ENCODE data around the gene HTR2B. TPM values are rescaled to one million over a fixed set of nuclear protein-coding genes. Genes with fewer than 3 reads are reported as not detected.
A peak's percentile ranks its signal among the peaks of the same experiment; 100 is the strongest.
"Not testable (repeated sequence)": the region's sequence is repeated elsewhere in the genome, so short reads cannot be mapped to it uniquely, and the experiment has no call there.

The HTR2B gene
- total RNA-seq, 1 donor, result 2.9 TPM

DNA sequence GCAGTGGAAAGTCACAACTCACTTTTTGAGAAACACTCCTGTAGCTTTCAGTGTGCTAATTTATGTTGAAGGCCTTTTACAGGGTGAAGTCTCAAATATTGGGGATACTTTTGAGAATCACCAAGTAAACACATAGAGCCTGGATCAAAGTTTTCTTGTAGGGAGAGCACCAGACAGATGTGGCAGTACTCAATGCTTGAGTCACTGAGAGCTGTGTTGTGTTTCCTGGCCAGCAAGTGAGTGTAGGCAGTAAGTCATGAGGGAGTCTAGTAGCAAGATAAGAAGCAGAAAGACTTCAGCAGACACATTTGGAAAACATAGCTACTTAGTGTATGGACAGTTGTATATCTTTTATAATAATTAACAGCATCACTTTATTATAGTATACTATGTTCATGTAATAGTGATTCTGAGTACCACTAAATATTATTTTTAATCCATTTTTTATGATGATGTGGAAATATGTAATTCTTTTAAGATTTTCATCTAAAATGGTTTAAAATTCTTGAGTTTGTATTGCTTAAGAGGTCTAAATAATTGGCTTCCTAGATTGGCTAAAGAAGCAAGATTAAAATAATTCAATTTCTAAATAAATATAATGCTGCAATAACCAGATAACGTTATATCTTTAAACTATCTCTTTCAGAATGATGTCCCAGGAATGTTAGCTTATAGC lies 55.3 kb downstream of the HTR2B start:
- Histone ChIP-seq H3K4me2 (ENCODE audit: insufficient read depth, low read length) (no peak overlapping the region), H3K36me3 (ENCODE audit: insufficient read depth, low read length) (peaks cover 70% of the 10 kb centered on the region), H3K4me3 (ENCODE audit: insufficient read depth, low read length) (no peak overlapping the region), H3K4me1 (ENCODE audit: insufficient read depth, low read length) (peaks cover 15% of the 10 kb centered on the region), H3K9me3 (ENCODE audit: low read depth, low read length) (no peaks in the 10 kb centered on the region), H3K27ac (ENCODE audit: low read depth, low read length) (peak overlapping the region; percentile 56), H3K79me2 (ENCODE audit: insufficient read depth, low read length) (peaks cover 24% of the 10 kb centered on the region), H3K27me3 (ENCODE audit: insufficient read depth, low read length) (no peaks in the 10 kb centered on the region), H2AFZ (ENCODE audit: low read length) (no peak overlapping the region), H4K20me1 (ENCODE audit: insufficient read depth, low read length) (peaks cover 3% of the 10 kb centered on the region)
- no peak for DNase-seq (ENCODE audit: insufficient read length, low spot score, missing footprints)
- TF ChIP-seq, protein P1, sequence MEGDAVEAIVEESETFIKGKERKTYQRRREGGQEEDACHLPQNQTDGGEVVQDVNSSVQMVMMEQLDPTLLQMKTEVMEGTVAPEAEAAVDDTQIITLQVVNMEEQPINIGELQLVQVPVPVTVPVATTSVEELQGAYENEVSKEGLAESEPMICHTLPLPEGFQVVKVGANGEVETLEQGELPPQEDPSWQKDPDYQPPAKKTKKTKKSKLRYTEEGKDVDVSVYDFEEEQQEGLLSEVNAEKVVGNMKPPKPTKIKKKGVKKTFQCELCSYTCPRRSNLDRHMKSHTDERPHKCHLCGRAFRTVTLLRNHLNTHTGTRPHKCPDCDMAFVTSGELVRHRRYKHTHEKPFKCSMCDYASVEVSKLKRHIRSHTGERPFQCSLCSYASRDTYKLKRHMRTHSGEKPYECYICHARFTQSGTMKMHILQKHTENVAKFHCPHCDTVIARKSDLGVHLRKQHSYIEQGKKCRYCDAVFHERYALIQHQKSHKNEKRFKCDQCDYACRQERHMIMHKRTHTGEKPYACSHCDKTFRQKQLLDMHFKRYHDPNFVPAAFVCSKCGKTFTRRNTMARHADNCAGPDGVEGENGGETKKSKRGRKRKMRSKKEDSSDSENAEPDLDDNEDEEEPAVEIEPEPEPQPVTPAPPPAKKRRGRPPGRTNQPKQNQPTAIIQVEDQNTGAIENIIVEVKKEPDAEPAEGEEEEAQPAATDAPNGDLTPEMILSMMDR (IDR thresholded peaks at IDR 0.05; ENCODE audit: extremely low read depth, low read depth, low read length), result no peak

DNA sequence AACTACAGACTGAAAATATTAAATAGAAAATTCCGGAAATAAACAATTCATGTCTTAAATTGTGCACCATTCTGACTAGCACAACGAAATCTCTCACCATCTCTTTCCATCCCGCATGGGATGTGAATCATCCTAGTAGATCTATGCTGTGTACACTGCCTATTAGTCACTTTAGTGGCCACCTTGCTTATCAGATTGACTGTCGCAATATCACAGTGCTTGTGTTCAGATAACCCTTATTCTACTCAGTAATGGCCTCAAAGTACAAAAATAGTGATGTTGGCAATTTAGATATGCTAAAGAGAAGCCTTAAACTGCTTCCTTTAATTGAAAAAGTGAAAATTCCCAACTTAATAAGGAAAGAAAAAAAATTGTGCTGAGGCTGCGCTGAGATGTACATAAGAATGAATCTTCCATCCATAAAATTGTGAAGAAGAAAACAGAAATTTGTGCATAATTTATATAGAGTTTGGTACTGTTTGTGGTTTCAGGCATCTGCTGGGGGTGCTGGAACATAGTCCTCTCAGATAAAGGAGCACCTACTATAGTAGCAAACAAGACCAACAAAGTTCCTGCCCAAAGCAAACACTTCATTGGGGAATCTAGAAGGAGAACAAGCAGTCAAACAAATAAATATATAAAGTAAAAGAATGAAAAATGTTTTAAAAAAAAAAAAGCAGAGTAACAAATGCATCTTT lies 56.2 kb downstream of the HTR2B start:
- H2AFZ ChIP-seq (ENCODE audit: low read length), result no peak overlapping the region
- no peaks in the 10 kb centered on the region for H3K9me3 ChIP-seq (ENCODE audit: low read depth, low read length)
- H3K27ac ChIP-seq (ENCODE audit: low read depth, low read length), result peak overlapping the region; percentile 56
- H3K36me3 ChIP-seq (ENCODE audit: insufficient read depth, low read length), result peaks cover 78% of the 10 kb centered on the region
- H3K4me1 ChIP-seq (ENCODE audit: insufficient read depth, low read length), result peaks cover 15% of the 10 kb centered on the region
- H4K20me1 ChIP-seq (ENCODE audit: insufficient read depth, low read length), result peaks cover 3% of the 10 kb centered on the region
- no peaks in the 10 kb centered on the region for H3K27me3 ChIP-seq (ENCODE audit: insufficient read depth, low read length)
- H3K4me3 ChIP-seq (ENCODE audit: insufficient read depth, low read length), result no peak overlapping the region
- peaks cover 32% of the 10 kb centered on the region for H3K79me2 ChIP-seq (ENCODE audit: insufficient read depth, low read length)
- H3K4me2 ChIP-seq (ENCODE audit: insufficient read depth, low read length), result no peak overlapping the region
- TF ChIP-seq, protein P1 (IDR thresholded peaks at IDR 0.05; ENCODE audit: extremely low read depth, low read depth, low read length), result no peak
- DNase-seq (ENCODE audit: insufficient read length, low spot score, missing footprints), result peak; percentile 82

DNA sequence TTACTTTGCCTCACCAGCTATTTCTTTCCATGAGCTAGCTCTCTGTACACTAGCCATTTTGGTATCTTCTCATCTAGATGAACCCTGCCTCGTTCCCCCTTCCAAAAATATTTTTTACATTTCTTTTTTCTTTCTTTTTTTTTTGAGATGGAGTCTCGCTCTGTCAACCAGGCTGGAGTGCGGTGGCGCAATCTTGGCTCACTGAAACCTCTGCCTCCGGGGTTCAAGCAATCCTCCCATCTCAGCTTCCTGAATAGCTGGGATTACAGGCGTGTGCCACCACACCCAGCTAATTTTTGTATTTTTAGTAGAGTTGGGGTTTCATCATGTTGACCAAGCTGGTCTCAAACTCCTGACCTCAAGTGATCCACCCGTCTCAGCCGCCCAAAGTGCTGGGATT lies 57.3 kb downstream of the HTR2B start:
- H3K4me2 ChIP-seq (ENCODE audit: insufficient read depth, low read length); H3K4me3 ChIP-seq (ENCODE audit: insufficient read depth, low read length); H3K27me3 ChIP-seq (ENCODE audit: insufficient read depth, low read length); H2AFZ ChIP-seq (ENCODE audit: low read length); DNase-seq (ENCODE audit: insufficient read length, low spot score, missing footprints); H3K27ac ChIP-seq (ENCODE audit: low read depth, low read length); H4K20me1 ChIP-seq (ENCODE audit: insufficient read depth, low read length); H3K9me3 ChIP-seq (ENCODE audit: low read depth, low read length): not testable (repeated sequence)
- Histone ChIP-seq H3K4me1 (ENCODE audit: insufficient read depth, low read length) (peaks cover 15% of the 10 kb centered on the region), H3K36me3 (ENCODE audit: insufficient read depth, low read length) (peaks cover 80% of the 10 kb centered on the region), H3K79me2 (ENCODE audit: insufficient read depth, low read length) (peaks cover 41% of the 10 kb centered on the region)

DNA sequence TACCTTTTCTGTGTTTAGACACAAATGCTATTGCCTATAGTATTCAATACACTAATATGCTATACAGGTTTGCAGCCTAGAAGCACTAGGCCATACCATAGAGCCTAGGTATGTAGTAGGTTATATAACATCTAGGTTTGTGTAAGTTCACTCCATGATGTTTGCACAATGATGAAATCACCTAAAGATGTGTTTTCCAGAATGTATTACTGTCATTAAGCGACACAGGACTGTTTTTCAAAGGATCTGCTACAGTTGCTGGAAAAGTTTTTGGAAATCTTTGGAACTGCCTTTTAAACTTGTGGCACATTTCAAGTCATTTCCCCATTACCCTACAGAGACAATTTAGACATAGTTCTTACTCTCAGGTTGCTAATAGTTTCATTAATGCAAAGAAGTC lies 58.9 kb downstream of the HTR2B start:
- Histone ChIP-seq H3K27ac (ENCODE audit: low read depth, low read length) (no peak overlapping the region), H3K79me2 (ENCODE audit: insufficient read depth, low read length) (peaks cover 55% of the 10 kb centered on the region), H3K4me1 (ENCODE audit: insufficient read depth, low read length) (peaks cover 15% of the 10 kb centered on the region), H3K4me3 (ENCODE audit: insufficient read depth, low read length) (no peak overlapping the region), H3K4me2 (ENCODE audit: insufficient read depth, low read length) (no peak overlapping the region), H3K36me3 (ENCODE audit: insufficient read depth, low read length) (peaks cover 80% of the 10 kb centered on the region), H3K27me3 (ENCODE audit: insufficient read depth, low read length) (no peaks in the 10 kb centered on the region), H3K9me3 (ENCODE audit: low read depth, low read length) (no peaks in the 10 kb centered on the region), H2AFZ (ENCODE audit: low read length) (no peak overlapping the region), H4K20me1 (ENCODE audit: insufficient read depth, low read length) (peaks cover 9% of the 10 kb centered on the region)
- no peak for DNase-seq (ENCODE audit: insufficient read length, low spot score, missing footprints)
- TF ChIP-seq, protein P1 (IDR thresholded peaks at IDR 0.05; ENCODE audit: extremely low read depth, low read depth, low read length), result no peak
